GM12892 (cell line): ENCODE data around the gene TRAPPC1.

Experiments
- DNase-seq: peaks from one replicate; pipeline ENCODE4 v3.0.0; 2011; ENCODE audit not compliant: insufficient read length
- FAIRE-seq: peaks from 2 replicates; lab custom pipeline; 2011; peaks lifted over from hg19 to GRCh38; lab: Jason Lieb, UNC
- POLR2A ChIP-seq: IDR thresholded peaks from 2 replicates; pipeline ENCODE4 v1.6.1; 2011; ENCODE audit warnings: low read depth, low read length, control low read depth
- POLR2AphosphoS5 ChIP-seq: IDR thresholded peaks from 2 replicates; pipeline ENCODE4 v1.6.1; 2011; ENCODE audit warnings: low read depth, low read length, control low read depth
- TAF1 ChIP-seq: IDR thresholded peaks from 2 replicates; pipeline ENCODE4 v1.6.1; 2011; ENCODE audit warnings: low read depth, mild to moderate bottlenecking, control low read depth, low read length, borderline replicate concordance

Gene TRAPPC1

GRCh38 chr17:7932483-7932891, 741 bp upstream of the TRAPPC1 start:
- no peak for FAIRE-seq
- TF ChIP-seq TAF1: no peak
- no peak for TF ChIP-seq POLR2AphosphoS5
- TF ChIP-seq POLR2A: no peak
- DNase-seq: no peak

GRCh38 chr17:7930841-7931631, 710 bp downstream of the TRAPPC1 start:
- DNase-seq (no peak), FAIRE-seq (peak; percentile 27)
- TF ChIP-seq TAF1: no peak

GRCh38 chr17:7929158-7930023, 2.4 kb downstream of the TRAPPC1 start, which contains the start of gene KCNAB3:
TSS of gene KCNAB3 (minus strand) at chr17:7929856. CDS start at chr17:7929435, 421 bp downstream.
- FAIRE-seq (no peak), DNase-seq (no peak)
- TF ChIP-seq POLR2AphosphoS5: no peak
- TF ChIP-seq TAF1: no peak
- no peak for TF ChIP-seq POLR2A

- TF ChIP-seq POLR2A: no peak
- TF ChIP-seq POLR2AphosphoS5: no peak
- no peak for TF ChIP-seq TAF1
- FAIRE-seq (no peak), DNase-seq (no peak)
Measured at GRCh38 chr17:7927596-7927995, 4.2 kb downstream of the TRAPPC1 start.

GRCh38 chr17:7922845-7923628, 8.7 kb downstream of the TRAPPC1 start:
- TF ChIP-seq POLR2AphosphoS5 (no peak), TAF1 (no peak), POLR2A (no peak)
- DNase-seq (peak; percentile 65), FAIRE-seq (peak; percentile 65)

- DNase-seq: no peak
Measured at GRCh38 chr17:7922269-7922844, 9.4 kb downstream of the TRAPPC1 start.

GRCh38 chr17:7916808-7917207, 14.9 kb downstream of the TRAPPC1 start:
- TF ChIP-seq POLR2AphosphoS5 (no peak), POLR2A (no peak), TAF1 (no peak)
- no peak for DNase-seq
- no peak for FAIRE-seq

More at GRCh38 chr17:7922269-7922844, 9.4 kb downstream of the TRAPPC1 start:
- TF ChIP-seq TAF1 (no peak), POLR2A (no peak), POLR2AphosphoS5 (no peak)
- peak; percentile 5 for FAIRE-seq

- DNase-seq (no peak), FAIRE-seq (no peak)
- TF ChIP-seq POLR2A (no peak), POLR2AphosphoS5 (no peak), TAF1 (no peak)
Measured at GRCh38 chr17:7916385-7916682, 15.4 kb downstream of the TRAPPC1 start.

- FAIRE-seq (peak; percentile 94), DNase-seq (peak; percentile 63)
- peak; percentile 46; the same call in 1 of the 2 replicates for TF ChIP-seq POLR2A
- 0 out of 2 replicates have a peak, but pooled peaks have one; percentile 50 for TF ChIP-seq POLR2AphosphoS5
- no peak for TF ChIP-seq TAF1
Measured at GRCh38 chr17:7915611-7916384, 15.9 kb downstream of the TRAPPC1 start, which contains the start of gene RNF227. TSS of gene RNF227 (minus strand) at chr17:7916289. CDS start at chr17:7916195, 94 bp downstream.

GRCh38 chr17:7915179-7915610, 16.6 kb downstream of the TRAPPC1 start:
- DNase-seq (no peak), FAIRE-seq (peak; percentile 60)
- TF ChIP-seq TAF1: no peak
- TF ChIP-seq POLR2AphosphoS5: no peak
- no peak for TF ChIP-seq POLR2A
